Fibroblast of lung (primary cell): ENCODE results near the gene C1orf167. TPM values are rescaled to one million over a fixed set of nuclear protein-coding genes. Genes with fewer than 3 reads are reported as not detected.
"Not testable (repeated sequence)": the region's sequence is repeated elsewhere in the genome, so short reads cannot be mapped to it uniquely, and the experiment has no call there.

Experiments
- DNase-seq, 2 donors: peaks; one replicate each; pipeline versions ENCODE4 v3.0.0 to v3.0.0-alpha.2; 2010; ENCODE audit warnings: low read depth in 2 of 2
- H2AFZ ChIP-seq: 2 replicates; pipeline ENCODE4 v1.5.1; 2012; ENCODE audit warnings: low read length, control low read depth, inconsistent platforms
- H3K27ac ChIP-seq: 2 replicates; pipeline ENCODE4 v1.5.1; 2011; ENCODE audit warnings: low read length, control low read depth; ENCODE audit not compliant: insufficient read depth
- H3K27me3 ChIP-seq: 2 replicates; pipeline ENCODE4 v1.5.1; 2011; ENCODE audit warnings: mild to moderate bottlenecking, low read length; ENCODE audit not compliant: control insufficient read depth, insufficient read depth
- H3K36me3 ChIP-seq: 2 replicates; pipeline ENCODE4 v1.5.1; 2011; ENCODE audit warnings: low read length; ENCODE audit not compliant: control insufficient read depth, insufficient read depth
- H3K4me1 ChIP-seq: 2 replicates; pipeline ENCODE4 v1.5.1; 2011; ENCODE audit warnings: low read length; ENCODE audit not compliant: control insufficient read depth, insufficient read depth; ENCODE audit errors: extremely low read depth
- H3K4me2 ChIP-seq: 2 replicates; pipeline ENCODE4 v1.5.1; 2011; ENCODE audit warnings: low read length, control low read depth; ENCODE audit not compliant: insufficient read depth; ENCODE audit errors: extremely low read depth
- H3K4me3 ChIP-seq, 4 experiments: fragments of 200-600 bp in 1 of 4; sonication (generic) in 1 of 4; replicated peaks in 1 of 4; 2 replicates each; pipeline ENCODE4 v1.5.1; 2011 to 2016; ENCODE audit warnings: low read length in 4 of 4, low read depth in 3 of 4, mild to moderate bottlenecking in 3 of 4, control low read depth in 2 of 4, inconsistent platforms in 1 of 4, mixed read lengths in 1 of 4; ENCODE audit not compliant: insufficient read depth in 1 of 4; ENCODE audit errors: control extremely low read depth in 1 of 4
- H3K79me2 ChIP-seq: 2 replicates; pipeline ENCODE4 v1.5.1; 2012; ENCODE audit warnings: mild to moderate bottlenecking, low read length, inconsistent platforms; ENCODE audit not compliant: control insufficient read depth, insufficient read depth
- H3K9ac ChIP-seq: 2 replicates; pipeline ENCODE4 v1.5.1; 2011; ENCODE audit warnings: mild to moderate bottlenecking, low read length, control low read depth; ENCODE audit not compliant: insufficient read depth
- H3K9me3 ChIP-seq: 2 replicates; pipeline ENCODE4 v1.5.1; 2012; ENCODE audit warnings: low read depth, low read length; ENCODE audit not compliant: control insufficient read depth, insufficient read depth
- H4K20me1 ChIP-seq: 2 replicates; pipeline ENCODE4 v1.5.1; 2011; ENCODE audit warnings: low read length; ENCODE audit not compliant: control insufficient read depth, insufficient read depth; ENCODE audit errors: extremely low read depth
- EZH2 ChIP-seq: IDR thresholded peaks from 2 replicates; pipeline ENCODE4 v1.5.1; 2012; ENCODE audit warnings: low read length, control low read depth, mild to moderate bottlenecking; ENCODE audit errors: missing control alignments
- polyA plus RNA-seq, 2 donors: library from polyadenylated mRNA; depleted of rRNA in 1 of 2; stranded (reverse) in 1 of 2; unstranded in 1 of 2; fragments of >200 nt; gene quantifications; 2 replicates each; pipeline ENCODE4 v1.2.1, GENCODE V29; 2011 to 2012; ENCODE audit warnings: missing spikeins in 1 of 2
- total RNA-seq: library from RNA; depleted of rRNA; stranded (reverse); fragments of >200 nt; gene quantifications from 2 replicates; pipeline ENCODE4 v1.2.1, GENCODE V29; 2014
- TF ChIP-seq, protein P1 (sequence below), 2 donors: IDR thresholded peaks in 1 of 2; conservative IDR thresholded peaks in 1 of 2; 1 replicate in 1 of 2; 2 replicates in 1 of 2; pipeline ENCODE4 v1.5.1; 2011 to 2012; ENCODE audit warnings: low read length in 2 of 2, control low read depth in 1 of 2, inconsistent platforms in 1 of 2, low read depth in 1 of 2, mild to moderate bottlenecking in 1 of 2

Gene C1orf167
- total and polyA plus RNA-seq, 2 donors (not counting 1 experiment from before 2014, with no cell fraction given) = 0.39 to 0.99 TPM

GRCh38 chr1:11802973-11803885 is 41.2 kb downstream of the C1orf167 start:
- H3K27me3 ChIP-seq = no peaks in the 10 kb centered on the region
- H3K9me3 ChIP-seq = no peaks in the 10 kb centered on the region
- peak overlapping the region; percentile 63 for H3K9ac ChIP-seq
- peak overlapping the region; percentile 69 to 98 (median 85) for H3K4me3 ChIP-seq
- peaks cover 7% of the 10 kb centered on the region for H3K4me1 ChIP-seq
- no peak overlapping the region for H2AFZ ChIP-seq
- peak overlapping the region; percentile 98 for H3K4me2 ChIP-seq
- peak; percentile 96 to 98 for DNase-seq
- peaks cover 12% of the 10 kb centered on the region for H3K36me3 ChIP-seq
- H3K79me2 ChIP-seq = peaks cover 42% of the 10 kb centered on the region
- no peaks in the 10 kb centered on the region for H4K20me1 ChIP-seq
- TF ChIP-seq, protein P1, sequence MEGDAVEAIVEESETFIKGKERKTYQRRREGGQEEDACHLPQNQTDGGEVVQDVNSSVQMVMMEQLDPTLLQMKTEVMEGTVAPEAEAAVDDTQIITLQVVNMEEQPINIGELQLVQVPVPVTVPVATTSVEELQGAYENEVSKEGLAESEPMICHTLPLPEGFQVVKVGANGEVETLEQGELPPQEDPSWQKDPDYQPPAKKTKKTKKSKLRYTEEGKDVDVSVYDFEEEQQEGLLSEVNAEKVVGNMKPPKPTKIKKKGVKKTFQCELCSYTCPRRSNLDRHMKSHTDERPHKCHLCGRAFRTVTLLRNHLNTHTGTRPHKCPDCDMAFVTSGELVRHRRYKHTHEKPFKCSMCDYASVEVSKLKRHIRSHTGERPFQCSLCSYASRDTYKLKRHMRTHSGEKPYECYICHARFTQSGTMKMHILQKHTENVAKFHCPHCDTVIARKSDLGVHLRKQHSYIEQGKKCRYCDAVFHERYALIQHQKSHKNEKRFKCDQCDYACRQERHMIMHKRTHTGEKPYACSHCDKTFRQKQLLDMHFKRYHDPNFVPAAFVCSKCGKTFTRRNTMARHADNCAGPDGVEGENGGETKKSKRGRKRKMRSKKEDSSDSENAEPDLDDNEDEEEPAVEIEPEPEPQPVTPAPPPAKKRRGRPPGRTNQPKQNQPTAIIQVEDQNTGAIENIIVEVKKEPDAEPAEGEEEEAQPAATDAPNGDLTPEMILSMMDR (conservative IDR thresholded peaks at IDR 0.05 in 1 of 2, IDR thresholded peaks at IDR 0.05 in 1 of 2; ENCODE audit: low read depth in 1 of 2, low read length in 2 of 2) = no peak
- no peak for TF ChIP-seq EZH2
- peak overlapping the region; percentile 92 for H3K27ac ChIP-seq

- DNase-seq, H3K9me3 ChIP-seq, H4K20me1 ChIP-seq, H3K4me1 ChIP-seq, H3K27me3 ChIP-seq, H2AFZ ChIP-seq: not testable (repeated sequence)
- H3K4me2 ChIP-seq = peak overlapping the region; percentile 69
- H3K36me3 ChIP-seq = peaks cover 10% of the 10 kb centered on the region
- peak overlapping the region; percentile 32 for H3K9ac ChIP-seq
- H3K4me3 ChIP-seq = peak overlapping the region in 3 of 4 experiments; percentile 13 to 98 (median 87)
- H3K27ac ChIP-seq = peak overlapping the region; percentile 92
- peaks cover 48% of the 10 kb centered on the region for H3K79me2 ChIP-seq
Observed at GRCh38 chr1:11803924-11804665, 42.1 kb downstream of the C1orf167 start.

DNA sequence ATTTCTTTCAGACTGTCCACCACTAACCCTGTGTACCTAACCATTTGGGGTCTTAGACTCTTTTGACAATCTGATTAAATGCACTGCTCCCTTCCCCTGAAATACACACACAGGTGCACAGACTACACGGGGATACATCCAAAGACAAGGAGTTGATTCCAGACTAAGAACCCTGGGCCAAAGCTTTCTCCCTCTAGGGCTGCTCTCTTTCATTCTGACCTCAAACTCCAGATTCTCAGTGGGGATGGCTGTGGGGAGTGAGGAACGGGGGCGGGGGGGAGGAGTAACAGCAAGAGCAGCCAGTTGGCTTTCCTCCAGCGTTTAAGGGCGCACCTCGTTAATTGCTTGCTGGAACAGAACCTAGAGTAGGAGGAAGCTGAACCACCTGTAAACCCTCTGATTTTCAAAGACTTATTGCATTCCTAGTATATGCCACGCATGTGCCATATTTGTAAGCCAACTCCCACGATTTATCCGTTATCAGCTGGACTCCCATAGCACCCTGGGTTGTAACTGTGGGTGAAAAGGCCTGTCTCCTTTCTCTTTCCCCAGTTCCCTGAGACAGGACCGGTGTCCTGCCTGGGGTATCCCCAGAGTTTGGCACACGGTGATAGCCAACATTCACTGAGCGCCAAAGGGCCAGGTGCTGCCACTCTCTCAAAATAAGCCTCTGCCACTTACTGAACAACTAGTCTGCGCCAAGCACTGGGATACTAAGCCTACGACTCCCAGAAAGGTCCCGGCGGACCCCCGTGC is 42.9 kb downstream of the C1orf167 start:
- TF ChIP-seq, protein P1 (conservative IDR thresholded peaks at IDR 0.05 in 1 of 2, IDR thresholded peaks at IDR 0.05 in 1 of 2; ENCODE audit: low read depth in 1 of 2, low read length in 2 of 2) = no peak
- TF ChIP-seq EZH2 = no peak
- Histone ChIP-seq H3K27me3 (no peaks in the 10 kb centered on the region), H3K79me2 (peaks cover 54% of the 10 kb centered on the region), H2AFZ (no peak overlapping the region), H3K4me1 (peaks cover 7% of the 10 kb centered on the region), H3K4me2 (peak overlapping the region; percentile 92), H3K9ac (peak overlapping the region; percentile 83), H3K36me3 (peaks cover 12% of the 10 kb centered on the region), H3K27ac (peak overlapping the region; percentile 92), H3K4me3 (peak overlapping the region; percentile 45 to 87 (median 59)), H4K20me1 (no peaks in the 10 kb centered on the region), H3K9me3 (no peaks in the 10 kb centered on the region)
- peak; percentile 63 to 74 for DNase-seq
